ENCODE data around the gene USP26. TPM values are rescaled to one million over a fixed set of nuclear protein-coding genes. Genes with fewer than 3 reads are reported as not detected.
"Not testable (repeated sequence)": the region's sequence is repeated elsewhere in the genome, so short reads cannot be mapped to it uniquely, and the experiment has no call there.

Gene USP26
- total and polyA plus RNA-seq, 4 donors = not detected

GRCh38 chrX:133083899-133084298, 13.0 kb downstream of the USP26 start:
- ATAC-seq (ENCODE audit: low FRiP score) (no peak), DNase-seq (no peak)
- no peak overlapping the region for H3K4me3 ChIP-seq (ENCODE audit: low read length in 2 of 2)
- WGBS, 2 donors = 65 to 93% methylated on average over 1 of the region's 1 CpG
- no peaks in the 10 kb centered on the region for H3K36me3 ChIP-seq (ENCODE audit: control insufficient read depth in 1 of 2, insufficient read depth in 2 of 2, low read length in 1 of 2)
- H3K9me3 ChIP-seq (ENCODE audit: control insufficient read depth, low read length) = no peaks in the 10 kb centered on the region
- H3K27ac ChIP-seq (ENCODE audit: low read depth in 1 of 2, low read length in 2 of 2) = no peak overlapping the region
- H3K4me1 ChIP-seq (ENCODE audit: control insufficient read depth in 1 of 2, insufficient read depth in 2 of 2, low read length in 2 of 2) = no peaks in the 10 kb centered on the region
- intact Hi-C loops (cut with DNase I) = no loop called here
- H3K27me3 ChIP-seq (ENCODE audit: control insufficient read depth in 1 of 2, insufficient read depth in 2 of 2, low read length in 1 of 2) = no peaks in the 10 kb centered on the region

DNA sequence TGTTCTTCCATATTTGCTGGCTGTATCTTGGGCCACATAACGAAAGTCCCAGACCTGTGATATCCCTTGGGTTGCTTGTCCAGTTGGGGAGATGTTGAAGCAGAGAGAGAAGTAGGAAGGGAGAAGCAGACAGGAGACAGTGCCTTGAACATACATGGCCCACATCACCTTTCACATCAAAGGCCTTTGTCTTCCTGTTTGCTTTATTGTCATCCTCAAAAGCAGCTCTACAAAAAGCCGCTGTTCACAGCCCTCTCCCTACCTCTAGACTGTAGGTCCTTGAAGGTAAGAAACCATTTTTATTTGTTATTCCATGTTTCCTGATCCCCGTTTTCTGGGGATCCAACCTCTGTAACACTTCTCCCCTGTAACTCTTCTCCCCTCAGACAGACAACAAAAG, 14.9 kb downstream of the USP26 start:
- Histone ChIP-seq H3K4me1 (ENCODE audit: control insufficient read depth in 1 of 2, insufficient read depth in 2 of 2, low read length in 2 of 2) (no peaks in the 10 kb centered on the region), H3K27me3 (ENCODE audit: control insufficient read depth in 1 of 2, insufficient read depth in 2 of 2, low read length in 1 of 2) (no peaks in the 10 kb centered on the region), H3K27ac (ENCODE audit: low read depth in 1 of 2, low read length in 2 of 2) (no peak overlapping the region), H3K4me3 (ENCODE audit: low read length in 2 of 2) (no peak overlapping the region), H3K36me3 (ENCODE audit: control insufficient read depth in 1 of 2, insufficient read depth in 2 of 2, low read length in 1 of 2) (no peaks in the 10 kb centered on the region), H3K9me3 (ENCODE audit: control insufficient read depth, low read length) (no peaks in the 10 kb centered on the region)
- intact Hi-C loops (cut with DNase I) = no loop called here
- no peak for DNase-seq
- WGBS, 2 donors = 59 to 86% methylated on average over 3 of the region's 3 CpGs
- no peak for ATAC-seq (ENCODE audit: low FRiP score)

- H3K27ac ChIP-seq (ENCODE audit: low read depth in 1 of 2, low read length in 2 of 2); H3K4me1 ChIP-seq (ENCODE audit: control insufficient read depth in 1 of 2, insufficient read depth in 2 of 2, low read length in 2 of 2); H3K9me3 ChIP-seq (ENCODE audit: control insufficient read depth, low read length); intact Hi-C loops (cut with DNase I); DNase-seq; H3K4me3 ChIP-seq (ENCODE audit: low read length in 2 of 2); H3K27me3 ChIP-seq (ENCODE audit: control insufficient read depth in 1 of 2, insufficient read depth in 2 of 2, low read length in 1 of 2); ATAC-seq (ENCODE audit: low FRiP score); H3K36me3 ChIP-seq (ENCODE audit: control insufficient read depth in 1 of 2, insufficient read depth in 2 of 2, low read length in 1 of 2): not testable (repeated sequence)
- 75 to 81% methylated on average over 4 of the region's 4 CpGs for WGBS, 2 donors
Measured at GRCh38 chrX:133077856-133078255, 19.1 kb downstream of the USP26 start.

DNA sequence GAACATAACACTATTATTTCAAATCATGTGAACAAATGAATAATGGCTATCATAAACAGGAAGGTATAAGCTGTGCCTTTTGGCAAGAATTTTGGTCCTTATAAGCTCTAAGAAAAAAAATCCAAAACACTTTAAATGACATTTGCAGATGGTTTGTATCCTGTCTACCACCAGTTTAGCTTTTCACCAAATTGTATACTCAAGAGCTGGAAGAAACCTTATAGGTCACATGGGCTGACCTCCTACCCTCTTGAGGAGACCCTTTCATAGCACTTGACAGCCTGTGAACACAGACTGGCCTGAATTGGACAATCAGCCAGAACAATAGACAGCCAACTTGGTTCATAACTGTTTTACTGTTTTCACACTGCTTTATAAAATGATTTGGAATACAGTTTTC, 24.3 kb downstream of the USP26 start:
- Histone ChIP-seq H3K4me3 (ENCODE audit: low read length in 2 of 2) (no peak overlapping the region), H3K4me1 (ENCODE audit: control insufficient read depth in 1 of 2, insufficient read depth in 2 of 2, low read length in 2 of 2) (no peaks in the 10 kb centered on the region), H3K27me3 (ENCODE audit: control insufficient read depth in 1 of 2, insufficient read depth in 2 of 2, low read length in 1 of 2) (no peaks in the 10 kb centered on the region), H3K36me3 (ENCODE audit: control insufficient read depth in 1 of 2, insufficient read depth in 2 of 2, low read length in 1 of 2) (no peaks in the 10 kb centered on the region), H3K9me3 (ENCODE audit: control insufficient read depth, low read length) (no peaks in the 10 kb centered on the region), H3K27ac (ENCODE audit: low read depth in 1 of 2, low read length in 2 of 2) (no peak overlapping the region)
- ATAC-seq (ENCODE audit: low FRiP score) (no peak), DNase-seq (no peak)
- intact Hi-C loops (cut with DNase I) = no loop called here

GRCh38 chrX:133068461-133068860, 28.4 kb downstream of the USP26 start:
- H3K27ac ChIP-seq (ENCODE audit: low read depth in 1 of 2, low read length in 2 of 2) = no peak overlapping the region
- no peaks in the 10 kb centered on the region for H3K36me3 ChIP-seq (ENCODE audit: control insufficient read depth in 1 of 2, insufficient read depth in 2 of 2, low read length in 1 of 2)
- H3K4me3 ChIP-seq (ENCODE audit: low read length in 2 of 2) = no peak overlapping the region
- DNase-seq (no peak), ATAC-seq (ENCODE audit: low FRiP score) (no peak)
- no peaks in the 10 kb centered on the region for H3K4me1 ChIP-seq (ENCODE audit: control insufficient read depth in 1 of 2, insufficient read depth in 2 of 2, low read length in 2 of 2)
- no peaks in the 10 kb centered on the region for H3K9me3 ChIP-seq (ENCODE audit: control insufficient read depth, low read length)
- intact Hi-C loops (cut with DNase I) = no loop called here
- WGBS, 2 donors = 53 to 71% methylated on average over 2 of the region's 2 CpGs
- H3K27me3 ChIP-seq (ENCODE audit: control insufficient read depth in 1 of 2, insufficient read depth in 2 of 2, low read length in 1 of 2) = no peaks in the 10 kb centered on the region

GRCh38 chrX:133056341-133056740, 40.6 kb downstream of the USP26 start:
- DNase-seq (no peak), ATAC-seq (ENCODE audit: low FRiP score) (no peak)
- Histone ChIP-seq H3K4me3 (ENCODE audit: low read length in 2 of 2) (no peak overlapping the region), H3K4me1 (ENCODE audit: control insufficient read depth in 1 of 2, insufficient read depth in 2 of 2, low read length in 2 of 2) (no peaks in the 10 kb centered on the region), H3K27me3 (ENCODE audit: control insufficient read depth in 1 of 2, insufficient read depth in 2 of 2, low read length in 1 of 2) (no peaks in the 10 kb centered on the region), H3K36me3 (ENCODE audit: control insufficient read depth in 1 of 2, insufficient read depth in 2 of 2, low read length in 1 of 2) (no peaks in the 10 kb centered on the region), H3K9me3 (ENCODE audit: control insufficient read depth, low read length) (no peaks in the 10 kb centered on the region), H3K27ac (ENCODE audit: low read depth in 1 of 2, low read length in 2 of 2) (no peak overlapping the region)
- intact Hi-C loops (cut with DNase I) = no loop called here
- WGBS, 2 donors = 76 to 86% methylated on average over 1 of the region's 1 CpG

GRCh38 chrX:133054761-133055405, 42.0 kb downstream of the USP26 start:
- Histone ChIP-seq H3K4me3 (ENCODE audit: low read length in 2 of 2) (no peak overlapping the region), H3K4me1 (ENCODE audit: control insufficient read depth in 1 of 2, insufficient read depth in 2 of 2, low read length in 2 of 2) (no peaks in the 10 kb centered on the region), H3K36me3 (ENCODE audit: control insufficient read depth in 1 of 2, insufficient read depth in 2 of 2, low read length in 1 of 2) (no peaks in the 10 kb centered on the region), H3K27me3 (ENCODE audit: control insufficient read depth in 1 of 2, insufficient read depth in 2 of 2, low read length in 1 of 2) (no peaks in the 10 kb centered on the region), H3K9me3 (ENCODE audit: control insufficient read depth, low read length) (no peaks in the 10 kb centered on the region), H3K27ac (ENCODE audit: low read depth in 1 of 2, low read length in 2 of 2) (no peak overlapping the region)
- DNase-seq (no peak), ATAC-seq (ENCODE audit: low FRiP score) (no peak)
- intact Hi-C loops (cut with DNase I) = no loop called here

GRCh38 chrX:133053861-133054598, 42.9 kb downstream of the USP26 start:
- no peaks in the 10 kb centered on the region for H3K9me3 ChIP-seq (ENCODE audit: control insufficient read depth, low read length)
- no peak for DNase-seq
- ATAC-seq (ENCODE audit: low FRiP score) = no peak
- no peaks in the 10 kb centered on the region for H3K36me3 ChIP-seq (ENCODE audit: control insufficient read depth in 1 of 2, insufficient read depth in 2 of 2, low read length in 1 of 2)
- no peaks in the 10 kb centered on the region for H3K27me3 ChIP-seq (ENCODE audit: control insufficient read depth in 1 of 2, insufficient read depth in 2 of 2, low read length in 1 of 2)
- no peak overlapping the region for H3K27ac ChIP-seq (ENCODE audit: low read depth in 1 of 2, low read length in 2 of 2)
- no peak overlapping the region for H3K4me3 ChIP-seq (ENCODE audit: low read length in 2 of 2)
- whole genome bisulfite sequencing, 2 donors = 36% methylated on average over 3 of the region's 3 CpGs
- no peaks in the 10 kb centered on the region for H3K4me1 ChIP-seq (ENCODE audit: control insufficient read depth in 1 of 2, insufficient read depth in 2 of 2, low read length in 2 of 2)
- intact Hi-C loops (cut with DNase I) = no loop called here

DNA sequence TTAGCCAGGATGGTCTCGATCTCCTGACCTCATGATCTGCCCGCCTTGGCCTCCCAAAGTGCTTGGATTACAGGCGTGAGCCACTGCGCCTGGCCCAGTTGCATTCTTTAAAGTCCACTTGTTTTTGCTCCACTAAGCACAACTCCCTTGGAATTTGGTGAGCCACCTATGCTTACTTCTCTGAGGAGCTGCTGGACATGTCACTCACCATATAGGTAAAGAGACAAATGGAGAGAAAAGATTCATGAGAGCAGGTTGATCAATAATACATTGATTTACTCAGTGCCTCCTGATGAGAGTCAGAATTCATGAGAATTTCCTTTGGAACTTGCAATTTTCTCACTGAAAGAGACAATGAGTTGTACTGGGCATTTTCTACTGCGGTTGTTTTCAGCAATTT, 48.2 kb downstream of the USP26 start:
- Histone ChIP-seq H3K27ac (ENCODE audit: low read depth in 1 of 2, low read length in 2 of 2) (no peak overlapping the region), H3K4me1 (ENCODE audit: control insufficient read depth in 1 of 2, insufficient read depth in 2 of 2, low read length in 2 of 2) (no peaks in the 10 kb centered on the region), H3K36me3 (ENCODE audit: control insufficient read depth in 1 of 2, insufficient read depth in 2 of 2, low read length in 1 of 2) (no peaks in the 10 kb centered on the region), H3K4me3 (ENCODE audit: low read length in 2 of 2) (no peak overlapping the region), H3K9me3 (ENCODE audit: control insufficient read depth, low read length) (no peaks in the 10 kb centered on the region), H3K27me3 (ENCODE audit: control insufficient read depth in 1 of 2, insufficient read depth in 2 of 2, low read length in 1 of 2) (no peaks in the 10 kb centered on the region)
- ATAC-seq (ENCODE audit: low FRiP score) (no peak), DNase-seq (no peak)
- intact Hi-C loops (cut with DNase I) = loop anchor here in 1 of 2 donors (10.0 kb wide), 1 partner anchor 626 kb away; no protein-coding TSS in a partner anchor
- WGBS, 2 donors = 72 to 96% methylated on average over 4 to 5 of the region's 5 CpGs
